ENCODE measurements around the gene SCARB1. TPM values are rescaled to one million over a fixed set of nuclear protein-coding genes. Genes with fewer than 3 reads are reported as not detected.

The SCARB1 gene
- total RNA-seq, 1 experiment from 2014 or later = 106 TPM

GRCh38 chr12:124774054-124774461 is 89.6 kb downstream of the SCARB1 start:
- no peaks in the 10 kb centered on the region for H3K27me3 Mint-ChIP-seq (ENCODE audit: insufficient read depth, unreplicated experiment)
- H3K9me3 ChIP-seq = no peaks in the 10 kb centered on the region
- intact Hi-C loops (cut with micrococcal nuclease; ENCODE audit: unreplicated experiment) = loop anchor here (10.0 kb wide), 1 partner anchor 449 kb away; no protein-coding TSS in a partner anchor
- BruUV-seq (replicated peaks) = no TSS peak
- no peak for TF ChIP-seq CTCF (IDR thresholded peaks at IDR 0.05; ENCODE audit: insufficient read depth in 1 of 2, low read depth in 1 of 2, low read length in 1 of 2, severe bottlenecking in 1 of 2, unreplicated experiment in 1 of 2)
- no peaks in the 10 kb centered on the region for H3K36me3 ChIP-seq (ENCODE audit: control insufficient read depth, insufficient read depth, low read length)
- H3K9me3 Mint-ChIP-seq (ENCODE audit: unreplicated experiment) = no peaks in the 10 kb centered on the region
- no peaks in the 10 kb centered on the region for H3K27me3 ChIP-seq (replicated peaks; ENCODE audit: control insufficient read depth, insufficient read depth, low read length)
- H3K4me1 ChIP-seq = peaks cover 22% of the 10 kb centered on the region; the same call in 1 of the 2 replicates
- H3K4me1 Mint-ChIP-seq (ENCODE audit: low read depth, unreplicated experiment) = peaks cover 28% of the 10 kb centered on the region
- no peak overlapping the region for H3K4me3 Mint-ChIP-seq (ENCODE audit: unreplicated experiment)
- ChIA-PET CTCF (no interaction called here), POLR2A (interaction anchor here (0.7 kb wide), 1 partner anchor 98 kb away, joined by 19 read pairs; no protein-coding TSS in a partner anchor)
- DNase-seq = no peak
- peaks cover 19% of the 10 kb centered on the region for H3K36me3 Mint-ChIP-seq (ENCODE audit: insufficient read depth, unreplicated experiment)
- no peak overlapping the region for H3K4me3 ChIP-seq (ENCODE audit: low read depth, low read length)
- no peak overlapping the region for H3K27ac Mint-ChIP-seq (ENCODE audit: unreplicated experiment)

- H3K36me3 ChIP-seq (ENCODE audit: control insufficient read depth, insufficient read depth, low read length) = no peaks in the 10 kb centered on the region
- no peak for DNase-seq
- H3K4me3 Mint-ChIP-seq (ENCODE audit: unreplicated experiment) = peak overlapping the region; percentile 46
- ChIA-PET CTCF (interaction anchor here (0.5 to 1.5 kb wide), 6 partner anchors 89 to 755 kb away, joined by 3 to 4 read pairs (median 3); no protein-coding TSS in a partner anchor), POLR2A (no interaction called here)
- H3K27ac Mint-ChIP-seq (ENCODE audit: unreplicated experiment) = peak overlapping the region; percentile 9
- TF ChIP-seq CTCF (IDR thresholded peaks at IDR 0.05; ENCODE audit: insufficient read depth in 1 of 2, low read depth in 1 of 2, low read length in 1 of 2, severe bottlenecking in 1 of 2, unreplicated experiment in 1 of 2) = no peak
- no peaks in the 10 kb centered on the region for H3K9me3 Mint-ChIP-seq (ENCODE audit: unreplicated experiment)
- peaks cover 22% of the 10 kb centered on the region; the same call in 1 of the 2 replicates for H3K4me1 ChIP-seq
- H3K4me1 Mint-ChIP-seq (ENCODE audit: low read depth, unreplicated experiment) = peaks cover 37% of the 10 kb centered on the region
- intact Hi-C loops (cut with micrococcal nuclease; ENCODE audit: unreplicated experiment) = loop anchor here (1.0 to 10.0 kb wide), 3 partner anchors 134 to 736 kb away; no protein-coding TSS in a partner anchor
- H3K4me3 ChIP-seq (ENCODE audit: low read depth, low read length) = no peak overlapping the region
- peaks cover 12% of the 10 kb centered on the region for H3K36me3 Mint-ChIP-seq (ENCODE audit: insufficient read depth, unreplicated experiment)
- no TSS peak for BruUV-seq (replicated peaks)
- no peaks in the 10 kb centered on the region for H3K27me3 Mint-ChIP-seq (ENCODE audit: insufficient read depth, unreplicated experiment)
- no peaks in the 10 kb centered on the region for H3K27me3 ChIP-seq (replicated peaks; ENCODE audit: control insufficient read depth, insufficient read depth, low read length)
- no peaks in the 10 kb centered on the region for H3K9me3 ChIP-seq
Measured at GRCh38 chr12:124772289-124773170, 91.1 kb downstream of the SCARB1 start.

- Histone ChIP-seq H3K36me3 (ENCODE audit: control insufficient read depth, insufficient read depth, low read length) (no peaks in the 10 kb centered on the region), H3K27me3 (replicated peaks; ENCODE audit: control insufficient read depth, insufficient read depth, low read length) (no peaks in the 10 kb centered on the region), H3K4me3 (ENCODE audit: low read depth, low read length) (no peak overlapping the region), H3K9me3 (no peaks in the 10 kb centered on the region), H3K4me1 (peaks cover 22% of the 10 kb centered on the region; the same call in 1 of the 2 replicates)
- POLR2A ChIA-PET = interaction anchor here (0.6 kb wide), 1 partner anchor 477 kb away, joined by 3 read pairs; the partner anchor contains the start of gene RFLNA
- H3K27ac Mint-ChIP-seq (ENCODE audit: unreplicated experiment) = peak overlapping the region; percentile 9
- peak; percentile 95 for TF ChIP-seq CTCF (IDR thresholded peaks at IDR 0.05; ENCODE audit: insufficient read depth in 1 of 2, low read depth in 1 of 2, low read length in 1 of 2, severe bottlenecking in 1 of 2, unreplicated experiment in 1 of 2)
- H3K4me1 Mint-ChIP-seq (ENCODE audit: low read depth, unreplicated experiment) = peaks cover 43% of the 10 kb centered on the region
- peaks cover 5% of the 10 kb centered on the region for H3K36me3 Mint-ChIP-seq (ENCODE audit: insufficient read depth, unreplicated experiment)
- peak; percentile 78 to 90 for DNase-seq
- intact Hi-C loops (cut with micrococcal nuclease; ENCODE audit: unreplicated experiment) = loop anchor here (1.0 to 10.0 kb wide), 3 partner anchors 135 to 735 kb away; no protein-coding TSS in a partner anchor
- CTCF ChIA-PET = interaction anchor here (0.5 to 1.5 kb wide), 10 partner anchors 26 to 754 kb away, joined by 3 to 5 read pairs (median 3); no protein-coding TSS in a partner anchor
- no peaks in the 10 kb centered on the region for H3K9me3 Mint-ChIP-seq (ENCODE audit: unreplicated experiment)
- H3K27me3 Mint-ChIP-seq (ENCODE audit: insufficient read depth, unreplicated experiment) = no peaks in the 10 kb centered on the region
- peak overlapping the region; percentile 46 for H3K4me3 Mint-ChIP-seq (ENCODE audit: unreplicated experiment)
- BruUV-seq (replicated peaks) = no TSS peak
Measured at GRCh38 chr12:124771462-124772288, 92.0 kb downstream of the SCARB1 start.
